ENCODE data around the gene SHCBP1L. TPM values are rescaled to one million over a fixed set of nuclear protein-coding genes. Genes with fewer than 3 reads are reported as not detected.
A peak's percentile ranks its signal among the peaks of the same experiment; 100 is the strongest.

SHCBP1L gene
- not detected for polyA plus RNA-seq (2013, experiment 1 of 2)
- not detected for polyA plus RNA-seq (2013, experiment 2 of 2)

DNA sequence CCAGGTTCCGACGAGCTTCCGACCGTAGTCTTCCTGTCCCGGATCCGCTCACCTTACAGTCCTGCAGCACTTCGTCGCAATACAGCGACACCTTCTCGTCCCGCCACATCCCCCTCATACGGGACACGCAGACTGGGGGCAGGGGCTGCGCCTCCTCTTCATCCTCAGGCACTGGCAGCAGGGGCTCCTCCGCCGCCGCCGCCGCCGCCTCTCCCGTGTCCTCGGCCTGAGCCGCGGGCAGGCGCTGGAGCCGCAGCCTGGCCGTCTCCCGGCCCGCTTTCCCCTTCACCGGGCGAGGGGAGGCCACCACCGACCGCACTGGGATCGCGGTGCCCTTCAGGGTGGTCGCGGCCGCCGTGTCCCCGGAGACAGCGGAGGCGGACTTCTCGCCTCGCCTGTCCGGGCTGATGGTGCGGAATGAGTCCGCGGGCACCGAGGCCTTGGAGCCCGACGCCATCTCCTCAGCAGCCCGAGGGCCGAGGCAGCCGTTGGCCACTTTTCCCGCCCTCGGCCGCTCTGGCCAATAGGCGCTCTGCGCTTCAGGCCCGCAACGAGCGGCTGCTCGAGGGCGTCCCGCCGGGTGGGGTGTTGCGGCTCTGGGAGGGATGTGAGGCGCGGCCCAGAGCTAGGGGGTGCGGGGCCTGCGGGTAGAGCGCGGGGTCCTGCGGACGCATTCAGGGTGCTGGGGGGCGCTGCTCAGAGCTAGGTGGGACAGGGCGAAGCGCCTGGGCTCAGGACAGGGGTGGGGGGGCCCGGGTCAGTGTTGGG, at the start of gene SHCBP1L:
Gene SHCBP1L, minus strand, starts transcription at position 490 of the 768 bp plus-strand sequence. Its CDS starts 33 bp downstream, at position 457.
- Histone ChIP-seq H3K18ac (ENCODE audit: low read depth in 1 of 2, low read length in 2 of 2) (no peak within 1 kb of the TSS), H2BK15ac (ENCODE audit: low read depth, poor library complexity, severe bottlenecking) (no peak within 1 kb of the TSS), H3K4ac (ENCODE audit: low read depth in 1 of 2, low read length in 2 of 2) (no peak within 1 kb of the TSS), H2AFZ (ENCODE audit: low read depth, low read length) (no peak within 1 kb of the TSS), H3K79me1 (replicated peaks; ENCODE audit: low read length, poor library complexity, severe bottlenecking) (no peaks in the 10 kb centered on the region), H2BK12ac (ENCODE audit: low read length in 2 of 2) (no peak within 1 kb of the TSS), H3K4me1 (ENCODE audit: control insufficient read depth, insufficient read depth, low read depth, low read length) (peaks cover 10% of the 10 kb centered on the region), H4K8ac (ENCODE audit: low read length) (no peak within 1 kb of the TSS), H3K27me3 (ENCODE audit: control insufficient read depth in 1 of 2, insufficient read depth in 1 of 2, low read length in 2 of 2) (peaks cover 0 to 4% of the 10 kb centered on the region in 2 experiments), H2BK120ac (ENCODE audit: low read depth, low read length) (no peak within 1 kb of the TSS), H3K14ac (ENCODE audit: low read length in 2 of 2) (no peak within 1 kb of the TSS), H3K36me3 (ENCODE audit: control insufficient read depth in 1 of 2, insufficient read depth in 2 of 2, low read depth in 1 of 2, low read length in 2 of 2) (no peaks in the 10 kb centered on the region), H3K23ac (ENCODE audit: low read length in 2 of 2) (no peak within 1 kb of the TSS), H3K4me2 (ENCODE audit: low read length, poor library complexity, severe bottlenecking) (no peak within 1 kb of the TSS), H2BK5ac (ENCODE audit: low read depth, low read length, poor library complexity, severe bottlenecking) (no peak within 1 kb of the TSS), H2AK5ac (ENCODE audit: low read length, severe bottlenecking) (no peak within 1 kb of the TSS), H3K9ac (ENCODE audit: low read length) (no peak within 1 kb of the TSS), H3K4me3 (ENCODE audit: insufficient read depth in 1 of 2, low read depth in 1 of 2, low read length in 2 of 2) (peak within 1 kb of the TSS in 1 of 2 experiments; percentile 57), H3K9me3 (ENCODE audit: control insufficient read depth, low read length) (no peaks in the 10 kb centered on the region), H4K91ac (ENCODE audit: low read length) (no peak within 1 kb of the TSS), H3K27ac (ENCODE audit: low read length, poor library complexity, severe bottlenecking) (no peak within 1 kb of the TSS)
- no peak for DNase-seq
- 98% methylated on average over 79 of the region's 79 CpGs for WGBS

DNA sequence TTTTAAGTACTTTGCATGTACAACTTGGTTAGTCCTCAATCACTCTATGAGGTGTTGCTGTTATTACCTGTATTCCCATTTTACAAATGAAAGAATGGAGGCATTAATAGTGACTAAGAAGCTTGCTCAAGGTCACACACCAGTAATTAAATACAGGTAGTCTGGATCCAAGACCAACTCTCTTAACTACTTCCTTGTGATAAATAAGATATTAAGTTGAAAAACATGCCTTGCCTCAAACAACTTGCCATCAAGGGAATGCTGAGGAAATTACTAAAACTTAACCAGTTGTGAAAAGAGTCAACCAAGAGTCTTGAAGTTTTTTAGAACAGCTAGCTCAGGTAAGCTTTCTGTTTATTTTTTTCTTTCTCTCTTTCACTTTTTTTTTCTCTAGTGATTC, 49.3 kb upstream of the SHCBP1L start:
- H3K9me3 ChIP-seq (ENCODE audit: control insufficient read depth, low read length) = no peaks in the 10 kb centered on the region
- no peak overlapping the region for H4K8ac ChIP-seq (ENCODE audit: low read length)
- H3K4me2 ChIP-seq (ENCODE audit: low read length, poor library complexity, severe bottlenecking) = no peak overlapping the region
- H3K79me1 ChIP-seq (replicated peaks; ENCODE audit: low read length, poor library complexity, severe bottlenecking) = no peaks in the 10 kb centered on the region
- no peak overlapping the region for H3K18ac ChIP-seq (ENCODE audit: low read depth in 1 of 2, low read length in 2 of 2)
- peak overlapping the region in 1 of 2 experiments; percentile 27 for H3K4me3 ChIP-seq (ENCODE audit: insufficient read depth in 1 of 2, low read depth in 1 of 2, low read length in 2 of 2)
- no peak overlapping the region for H2BK120ac ChIP-seq (ENCODE audit: low read depth, low read length)
- H3K27me3 ChIP-seq (ENCODE audit: control insufficient read depth in 1 of 2, insufficient read depth in 1 of 2, low read length in 2 of 2) = no peaks in the 10 kb centered on the region
- no peak overlapping the region for H3K4ac ChIP-seq (ENCODE audit: low read depth in 1 of 2, low read length in 2 of 2)
- H2BK12ac ChIP-seq (ENCODE audit: low read length in 2 of 2) = no peak overlapping the region
- H3K4me1 ChIP-seq (ENCODE audit: control insufficient read depth, insufficient read depth, low read depth, low read length) = no peaks in the 10 kb centered on the region
- H2AFZ ChIP-seq (ENCODE audit: low read depth, low read length) = no peak overlapping the region
- no peak overlapping the region for H2AK5ac ChIP-seq (ENCODE audit: low read length, severe bottlenecking)
- DNase-seq = no peak
- no peak overlapping the region for H4K91ac ChIP-seq (ENCODE audit: low read length)
- H3K9ac ChIP-seq (ENCODE audit: low read length) = peak overlapping the region; percentile 74
- H3K27ac ChIP-seq (ENCODE audit: low read length, poor library complexity, severe bottlenecking) = no peak overlapping the region
- no peaks in the 10 kb centered on the region for H3K36me3 ChIP-seq (ENCODE audit: control insufficient read depth in 1 of 2, insufficient read depth in 2 of 2, low read depth in 1 of 2, low read length in 2 of 2)
- H2BK5ac ChIP-seq (ENCODE audit: low read depth, low read length, poor library complexity, severe bottlenecking) = no peak overlapping the region
- no peak overlapping the region for H3K14ac ChIP-seq (ENCODE audit: low read length in 2 of 2)
- no peak overlapping the region for H2BK15ac ChIP-seq (ENCODE audit: low read depth, poor library complexity, severe bottlenecking)
- no peak overlapping the region for H3K23ac ChIP-seq (ENCODE audit: low read length in 2 of 2)

DNA sequence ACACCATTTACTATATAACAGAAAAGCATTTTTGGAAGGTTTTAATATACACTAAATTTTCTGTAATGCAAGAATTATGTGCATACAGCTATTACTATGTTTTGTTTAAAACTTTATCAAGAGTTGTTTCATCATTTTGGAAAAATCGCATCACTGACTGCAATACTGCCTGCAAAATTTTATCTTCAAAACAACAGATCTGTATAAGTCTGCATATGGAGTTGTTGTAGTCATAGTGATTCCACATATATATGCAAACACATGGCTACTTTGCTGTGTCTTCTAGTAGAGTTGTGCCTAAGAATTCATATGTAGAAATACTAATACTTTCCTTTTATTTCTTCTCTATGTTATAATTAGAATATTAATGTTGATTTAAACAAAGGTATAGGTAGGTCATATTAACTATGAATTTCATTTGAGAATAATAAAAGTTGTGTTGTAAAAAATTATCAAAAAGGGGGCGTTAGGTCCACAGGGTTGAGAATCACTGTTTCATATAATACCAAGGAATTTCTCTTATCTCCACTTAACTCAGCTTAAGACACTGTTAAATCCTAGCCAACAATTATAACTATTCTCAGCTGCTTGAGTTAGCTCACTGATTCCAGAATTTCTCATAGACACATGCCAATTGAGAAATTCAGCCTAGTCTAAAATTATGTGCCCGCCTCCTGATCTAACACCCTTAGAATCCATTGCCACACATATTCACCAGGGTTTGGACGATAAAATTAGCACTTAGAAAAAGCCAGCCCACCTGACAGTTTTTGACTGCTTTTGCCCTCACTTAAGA, 47.4 kb upstream of the SHCBP1L start:
- Histone ChIP-seq H3K36me3 (ENCODE audit: control insufficient read depth in 1 of 2, insufficient read depth in 2 of 2, low read depth in 1 of 2, low read length in 2 of 2) (no peaks in the 10 kb centered on the region), H2BK12ac (ENCODE audit: low read length in 2 of 2) (no peak overlapping the region), H3K4me1 (ENCODE audit: control insufficient read depth, insufficient read depth, low read depth, low read length) (no peaks in the 10 kb centered on the region), H3K4me3 (ENCODE audit: insufficient read depth in 1 of 2, low read depth in 1 of 2, low read length in 2 of 2) (no peak overlapping the region), H3K9me3 (ENCODE audit: control insufficient read depth, low read length) (no peaks in the 10 kb centered on the region), H4K91ac (ENCODE audit: low read length) (no peak overlapping the region), H2BK120ac (ENCODE audit: low read depth, low read length) (no peak overlapping the region), H3K9ac (ENCODE audit: low read length) (peak overlapping the region; percentile 21), H2AFZ (ENCODE audit: low read depth, low read length) (no peak overlapping the region), H4K8ac (ENCODE audit: low read length) (no peak overlapping the region), H2AK5ac (ENCODE audit: low read length, severe bottlenecking) (no peak overlapping the region), H3K18ac (ENCODE audit: low read depth in 1 of 2, low read length in 2 of 2) (no peak overlapping the region), H3K23ac (ENCODE audit: low read length in 2 of 2) (no peak overlapping the region), H3K4me2 (ENCODE audit: low read length, poor library complexity, severe bottlenecking) (no peak overlapping the region), H3K27me3 (ENCODE audit: control insufficient read depth in 1 of 2, insufficient read depth in 1 of 2, low read length in 2 of 2) (no peaks in the 10 kb centered on the region), H3K4ac (ENCODE audit: low read depth in 1 of 2, low read length in 2 of 2) (no peak overlapping the region), H3K14ac (ENCODE audit: low read length in 2 of 2) (no peak overlapping the region), H3K27ac (ENCODE audit: low read length, poor library complexity, severe bottlenecking) (no peak overlapping the region), H3K79me1 (replicated peaks; ENCODE audit: low read length, poor library complexity, severe bottlenecking) (no peaks in the 10 kb centered on the region), H2BK5ac (ENCODE audit: low read depth, low read length, poor library complexity, severe bottlenecking) (no peak overlapping the region), H2BK15ac (ENCODE audit: low read depth, poor library complexity, severe bottlenecking) (no peak overlapping the region)
- no peak for DNase-seq
- 97% methylated on average over 4 of the region's 4 CpGs for WGBS

DNA sequence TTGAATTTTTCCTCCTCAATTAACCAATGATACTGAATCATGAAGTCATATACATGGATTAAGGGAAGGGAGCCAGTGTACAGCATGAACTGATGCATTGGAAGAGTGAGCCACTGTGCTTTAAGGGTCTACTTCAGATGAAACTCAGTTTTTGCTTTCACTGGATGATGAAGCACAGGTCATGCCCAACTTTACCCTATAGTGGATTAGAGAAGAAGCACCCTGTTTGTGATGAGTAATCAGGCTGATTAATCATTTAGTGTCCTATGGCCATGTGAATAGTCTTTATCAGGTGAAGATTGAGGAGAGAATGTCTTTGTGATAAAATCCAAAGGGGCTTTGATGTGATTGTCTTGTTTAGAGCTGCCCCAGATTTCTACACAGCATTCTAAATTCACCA, 45.5 kb upstream of the SHCBP1L start:
- H3K36me3 ChIP-seq (ENCODE audit: control insufficient read depth in 1 of 2, insufficient read depth in 2 of 2, low read depth in 1 of 2, low read length in 2 of 2) = no peaks in the 10 kb centered on the region
- H2BK5ac ChIP-seq (ENCODE audit: low read depth, low read length, poor library complexity, severe bottlenecking) = no peak overlapping the region
- no peak overlapping the region for H2BK15ac ChIP-seq (ENCODE audit: low read depth, poor library complexity, severe bottlenecking)
- DNase-seq = no peak
- H3K4me3 ChIP-seq (ENCODE audit: insufficient read depth in 1 of 2, low read depth in 1 of 2, low read length in 2 of 2) = no peak overlapping the region
- H3K9me3 ChIP-seq (ENCODE audit: control insufficient read depth, low read length) = no peaks in the 10 kb centered on the region
- no peak overlapping the region for H3K27ac ChIP-seq (ENCODE audit: low read length, poor library complexity, severe bottlenecking)
- no peak overlapping the region for H4K91ac ChIP-seq (ENCODE audit: low read length)
- no peak overlapping the region for H3K18ac ChIP-seq (ENCODE audit: low read depth in 1 of 2, low read length in 2 of 2)
- H3K14ac ChIP-seq (ENCODE audit: low read length in 2 of 2) = no peak overlapping the region
- no peak overlapping the region for H2BK12ac ChIP-seq (ENCODE audit: low read length in 2 of 2)
- H3K23ac ChIP-seq (ENCODE audit: low read length in 2 of 2) = no peak overlapping the region
- no peak overlapping the region for H4K8ac ChIP-seq (ENCODE audit: low read length)
- no peaks in the 10 kb centered on the region for H3K27me3 ChIP-seq (ENCODE audit: control insufficient read depth in 1 of 2, insufficient read depth in 1 of 2, low read length in 2 of 2)
- no peak overlapping the region for H3K4me2 ChIP-seq (ENCODE audit: low read length, poor library complexity, severe bottlenecking)
- H2BK120ac ChIP-seq (ENCODE audit: low read depth, low read length) = no peak overlapping the region
- H2AK5ac ChIP-seq (ENCODE audit: low read length, severe bottlenecking) = no peak overlapping the region
- no peaks in the 10 kb centered on the region for H3K4me1 ChIP-seq (ENCODE audit: control insufficient read depth, insufficient read depth, low read depth, low read length)
- H3K4ac ChIP-seq (ENCODE audit: low read depth in 1 of 2, low read length in 2 of 2) = no peak overlapping the region
- no peak overlapping the region for H3K9ac ChIP-seq (ENCODE audit: low read length)
- H2AFZ ChIP-seq (ENCODE audit: low read depth, low read length) = no peak overlapping the region
- no peaks in the 10 kb centered on the region for H3K79me1 ChIP-seq (replicated peaks; ENCODE audit: low read length, poor library complexity, severe bottlenecking)
